ENCODE data around the gene DPYD. TPM values are rescaled to one million over a fixed set of nuclear protein-coding genes. Genes with fewer than 3 reads are reported as not detected.

DPYD gene
- total and polyA plus RNA-seq, 7 donors: 6.0 to 56.1 (median 40.2) TPM

GRCh38 chr1:97091679-97092078, 829.2 kb downstream of the DPYD start:
- Histone ChIP-seq H3K36me3 (no peaks in the 10 kb centered on the region), H3K27me3 (no peaks in the 10 kb centered on the region), H3K27ac (no peak overlapping the region), H3K9me3 (no peaks in the 10 kb centered on the region), H3K4me1 (peaks cover 0 to 17% (median 8%) of the 10 kb centered on the region in 4 donors), H3K4me3 (no peak overlapping the region)
- intact Hi-C loops (cut with DNase I): no loop called here
- TF ChIP-seq POLR2A (IDR thresholded peaks at IDR 0.05): no peak
- no peak for TF ChIP-seq POLR2AphosphoS5 (IDR thresholded peaks at IDR 0.05)
- no peak for TF ChIP-seq EP300 (IDR thresholded peaks at IDR 0.05)
- TF ChIP-seq CTCF (IDR thresholded peaks at IDR 0.05): no peak
- no peak for DNase-seq

- 15 to 60% methylated on average over 3 of the region's 3 CpGs for WGBS, 2 donors
- Histone ChIP-seq H3K36me3 (no peaks in the 10 kb centered on the region), H3K27me3 (no peaks in the 10 kb centered on the region), H3K9me3 (no peaks in the 10 kb centered on the region), H3K27ac (no peak overlapping the region), H3K4me1 (peaks cover 0 to 17% (median 8%) of the 10 kb centered on the region in 4 donors), H3K4me3 (no peak overlapping the region)
- no peak for DNase-seq
- intact Hi-C loops (cut with DNase I): no loop called here
- TF ChIP-seq POLR2AphosphoS5 (IDR thresholded peaks at IDR 0.05): no peak
- TF ChIP-seq CTCF (IDR thresholded peaks at IDR 0.05): no peak
- no peak for TF ChIP-seq POLR2A (IDR thresholded peaks at IDR 0.05)
- no peak for TF ChIP-seq EP300 (IDR thresholded peaks at IDR 0.05)
Measured at GRCh38 chr1:97091263-97091662, 829.6 kb downstream of the DPYD start.

- 86 to 90% methylated on average over 3 of the region's 3 CpGs for WGBS, 2 donors
- H3K27me3 ChIP-seq: no peaks in the 10 kb centered on the region
Measured at GRCh38 chr1:97090725-97091124, 830.1 kb downstream of the DPYD start.

GRCh38 chr1:97089173-97089572, 831.7 kb downstream of the DPYD start:
- no peak for DNase-seq
- H3K4me3 ChIP-seq: no peak overlapping the region
- peaks cover 0 to 17% (median 8%) of the 10 kb centered on the region in 4 donors for H3K4me1 ChIP-seq
- no peaks in the 10 kb centered on the region for H3K9me3 ChIP-seq
- no peak overlapping the region for H3K27ac ChIP-seq
- no peaks in the 10 kb centered on the region for H3K36me3 ChIP-seq
- 80 to 87% methylated on average over 7 of the region's 7 CpGs for WGBS, 2 donors
- intact Hi-C loops (cut with DNase I): no loop called here
- H3K27me3 ChIP-seq: no peaks in the 10 kb centered on the region
- TF ChIP-seq POLR2AphosphoS5 (IDR thresholded peaks at IDR 0.05) (no peak), EP300 (IDR thresholded peaks at IDR 0.05) (no peak), POLR2A (IDR thresholded peaks at IDR 0.05) (no peak), CTCF (IDR thresholded peaks at IDR 0.05) (no peak)

More at GRCh38 chr1:97090725-97091124, 830.1 kb downstream of the DPYD start:
- no peak overlapping the region for H3K27ac ChIP-seq
- no peaks in the 10 kb centered on the region for H3K36me3 ChIP-seq
- intact Hi-C loops (cut with DNase I): no loop called here
- H3K9me3 ChIP-seq: no peaks in the 10 kb centered on the region
- H3K4me3 ChIP-seq: no peak overlapping the region
- TF ChIP-seq EP300 (IDR thresholded peaks at IDR 0.05): no peak
- TF ChIP-seq POLR2AphosphoS5 (IDR thresholded peaks at IDR 0.05): no peak
- TF ChIP-seq POLR2A (IDR thresholded peaks at IDR 0.05): no peak
- TF ChIP-seq CTCF (IDR thresholded peaks at IDR 0.05): no peak
- no peak for DNase-seq
- peaks cover 0 to 17% (median 8%) of the 10 kb centered on the region in 4 donors for H3K4me1 ChIP-seq

- intact Hi-C loops (cut with DNase I): no loop called here
- Histone ChIP-seq H3K9me3 (no peaks in the 10 kb centered on the region), H3K36me3 (no peaks in the 10 kb centered on the region), H3K27me3 (no peaks in the 10 kb centered on the region), H3K27ac (no peak overlapping the region), H3K4me1 (peaks cover 0 to 13% (median 4%) of the 10 kb centered on the region in 4 donors), H3K4me3 (no peak overlapping the region)
- TF ChIP-seq POLR2AphosphoS5 (IDR thresholded peaks at IDR 0.05) (no peak), EP300 (IDR thresholded peaks at IDR 0.05) (no peak), POLR2A (IDR thresholded peaks at IDR 0.05) (no peak), CTCF (IDR thresholded peaks at IDR 0.05) (no peak)
- no peak for DNase-seq
- WGBS, 2 donors: 91 to 97% methylated on average over 1 of the region's 1 CpG
Measured at GRCh38 chr1:97088391-97088790, 832.4 kb downstream of the DPYD start.

Data from sigmoid colon (tissue), 7 donors.